ENCODE results near the gene CROCC2.

- TF ChIP-seq CTCF (IDR thresholded peaks at IDR 0.05) (no peak), POLR2A (IDR thresholded peaks at IDR 0.05) (no peak)
Measured at GRCh38 chr2:241018051-241018891, 112.1 kb downstream of the CROCC2 start.
